ENCODE measurements around the gene PRKCI. TPM values are rescaled to one million over a fixed set of nuclear protein-coding genes. Genes with fewer than 3 reads are reported as not detected.

Gene PRKCI
- total RNA-seq, 1 donor from 2014 or later = 45.9 TPM

DNA sequence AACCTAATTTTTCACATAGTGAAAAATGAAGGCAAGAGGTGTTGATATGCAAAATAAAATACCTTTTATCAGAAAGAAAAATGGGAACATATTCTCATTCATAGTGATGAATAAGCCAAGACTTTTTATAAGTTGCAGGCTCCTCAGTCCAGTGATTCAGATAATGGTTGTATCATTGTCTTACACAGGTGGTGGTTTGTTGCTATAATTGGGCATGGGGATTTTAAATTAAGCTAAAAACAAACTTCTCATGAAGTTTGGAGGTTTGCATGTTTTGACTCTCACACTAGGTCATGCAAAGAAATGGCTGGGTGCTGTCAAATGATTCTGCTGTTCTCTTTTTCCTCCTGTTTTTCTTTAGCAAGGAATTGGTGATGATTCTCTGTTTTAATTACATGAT, 74.5 kb downstream of the PRKCI start:
- intact Hi-C loops (cut with DNase I) = no loop called here
- H3K4me3 ChIP-seq = no peak overlapping the region
- DNase-seq = no peak
- H3K36me3 ChIP-seq = peaks cover 61% of the 10 kb centered on the region
- peaks cover 5% of the 10 kb centered on the region for H3K4me1 ChIP-seq
- ATAC-seq = no peak
- H3K9me3 ChIP-seq = no peaks in the 10 kb centered on the region
- H3K27me3 ChIP-seq (ENCODE audit: low read depth) = no peaks in the 10 kb centered on the region
- no peak overlapping the region for H3K27ac ChIP-seq
- TF ChIP-seq, protein P1, sequence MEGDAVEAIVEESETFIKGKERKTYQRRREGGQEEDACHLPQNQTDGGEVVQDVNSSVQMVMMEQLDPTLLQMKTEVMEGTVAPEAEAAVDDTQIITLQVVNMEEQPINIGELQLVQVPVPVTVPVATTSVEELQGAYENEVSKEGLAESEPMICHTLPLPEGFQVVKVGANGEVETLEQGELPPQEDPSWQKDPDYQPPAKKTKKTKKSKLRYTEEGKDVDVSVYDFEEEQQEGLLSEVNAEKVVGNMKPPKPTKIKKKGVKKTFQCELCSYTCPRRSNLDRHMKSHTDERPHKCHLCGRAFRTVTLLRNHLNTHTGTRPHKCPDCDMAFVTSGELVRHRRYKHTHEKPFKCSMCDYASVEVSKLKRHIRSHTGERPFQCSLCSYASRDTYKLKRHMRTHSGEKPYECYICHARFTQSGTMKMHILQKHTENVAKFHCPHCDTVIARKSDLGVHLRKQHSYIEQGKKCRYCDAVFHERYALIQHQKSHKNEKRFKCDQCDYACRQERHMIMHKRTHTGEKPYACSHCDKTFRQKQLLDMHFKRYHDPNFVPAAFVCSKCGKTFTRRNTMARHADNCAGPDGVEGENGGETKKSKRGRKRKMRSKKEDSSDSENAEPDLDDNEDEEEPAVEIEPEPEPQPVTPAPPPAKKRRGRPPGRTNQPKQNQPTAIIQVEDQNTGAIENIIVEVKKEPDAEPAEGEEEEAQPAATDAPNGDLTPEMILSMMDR (IDR thresholded peaks at IDR 0.05) = no peak

GRCh38 chr3:170301405-170301804, 79.2 kb downstream of the PRKCI start:
- Histone ChIP-seq H3K36me3 (peaks cover 35% of the 10 kb centered on the region), H3K4me1 (peaks cover 14% of the 10 kb centered on the region), H3K4me3 (no peak overlapping the region), H3K9me3 (no peaks in the 10 kb centered on the region), H3K27ac (no peak overlapping the region), H3K27me3 (ENCODE audit: low read depth) (no peaks in the 10 kb centered on the region)
- TF ChIP-seq, protein P1 (IDR thresholded peaks at IDR 0.05) = no peak
- peak in 1 of 2 donors; percentile 29 for ATAC-seq
- no peak for DNase-seq
- intact Hi-C loops (cut with DNase I) = no loop called here

DNA sequence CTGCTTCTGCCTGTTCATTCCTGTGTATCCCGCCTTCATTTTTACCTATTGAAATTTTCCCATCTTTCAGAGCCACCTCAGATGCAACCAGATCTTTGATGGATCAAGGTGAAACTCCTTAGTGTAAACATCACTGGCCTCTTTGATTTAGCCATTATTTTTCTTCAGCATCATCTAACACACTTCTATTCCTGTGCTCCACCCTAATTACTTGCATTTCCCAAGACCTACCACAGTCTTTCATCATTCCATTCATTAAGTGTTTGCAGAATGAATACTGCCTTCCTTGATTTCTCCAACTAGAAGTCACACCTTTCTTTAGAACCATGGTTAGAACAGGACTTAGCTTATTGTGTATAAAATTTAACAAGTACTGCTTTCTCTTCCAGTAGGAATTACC, 79.8 kb downstream of the PRKCI start:
- Histone ChIP-seq H3K9me3 (no peaks in the 10 kb centered on the region), H3K27ac (no peak overlapping the region), H3K27me3 (ENCODE audit: low read depth) (no peaks in the 10 kb centered on the region), H3K4me3 (no peak overlapping the region), H3K4me1 (peaks cover 14% of the 10 kb centered on the region), H3K36me3 (peaks cover 33% of the 10 kb centered on the region)
- intact Hi-C loops (cut with DNase I) = no loop called here
- DNase-seq (no peak), ATAC-seq (peak in 1 of 2 donors; percentile 31)
- TF ChIP-seq, protein P1 (IDR thresholded peaks at IDR 0.05) = no peak

GRCh38 chr3:170306015-170306414, 83.8 kb downstream of the PRKCI start:
- H3K27me3 ChIP-seq (ENCODE audit: low read depth) = no peaks in the 10 kb centered on the region
- no peaks in the 10 kb centered on the region for H3K9me3 ChIP-seq
- DNase-seq (no peak), ATAC-seq (no peak)
- H3K4me1 ChIP-seq = peaks cover 26% of the 10 kb centered on the region
- H3K4me3 ChIP-seq = no peak overlapping the region
- H3K27ac ChIP-seq = no peak overlapping the region
- peaks cover 5% of the 10 kb centered on the region for H3K36me3 ChIP-seq
- TF ChIP-seq, protein P1 (IDR thresholded peaks at IDR 0.05) = no peak
- intact Hi-C loops (cut with DNase I) = no loop called here

- intact Hi-C loops (cut with DNase I) = no loop called here
- peak; percentile 91 to 93 for ATAC-seq
- no peak overlapping the region for H3K4me3 ChIP-seq
- no peaks in the 10 kb centered on the region for H3K27me3 ChIP-seq (ENCODE audit: low read depth)
- no peaks in the 10 kb centered on the region for H3K9me3 ChIP-seq
- DNase-seq = peak; percentile 51
- TF ChIP-seq, protein P1 (IDR thresholded peaks at IDR 0.05) = no peak
- no peak overlapping the region for H3K27ac ChIP-seq
- H3K4me1 ChIP-seq = peaks cover 13% of the 10 kb centered on the region
- H3K36me3 ChIP-seq = no peaks in the 10 kb centered on the region
Observed at GRCh38 chr3:170307671-170308405, 85.6 kb downstream of the PRKCI start.

All from lower lobe of right lung (tissue), 2 donors.